ENCODE results near the gene MUC20. TPM values are rescaled to one million over a fixed set of nuclear protein-coding genes. Genes with fewer than 3 reads are reported as not detected.

The MUC20 gene
- polyA plus RNA-seq, 1 experiment, result 0.48 TPM

DNA sequence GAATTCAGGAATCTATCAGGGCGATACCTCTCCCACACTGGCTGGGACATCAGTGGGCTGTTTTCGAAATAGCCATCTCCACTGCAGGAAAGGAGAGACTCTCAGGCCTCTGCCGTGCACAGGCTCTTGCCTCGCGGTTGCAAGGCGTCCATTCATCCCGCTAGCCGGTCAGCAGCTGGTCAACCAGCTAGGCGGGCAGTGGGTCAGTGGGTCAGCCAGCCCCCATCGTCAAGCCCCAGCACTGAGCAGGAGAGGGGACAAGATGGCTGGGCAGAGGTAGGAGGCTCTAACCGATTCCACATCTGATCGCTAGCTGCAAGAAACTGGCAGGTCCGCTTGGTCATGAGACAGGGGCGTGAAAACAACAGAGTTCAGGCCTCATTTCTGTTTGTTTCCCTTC, 45.9 kb downstream of the MUC20 start:
- TF ChIP-seq CTCF (IDR thresholded peaks at IDR 0.05; ENCODE audit: insufficient read depth, low read depth, low read length), result no peak
- DNase-seq (ENCODE audit: low read depth), result no peak
- ChIA-PET POLR2A (no interaction called here), CTCF (no interaction called here)
- no peaks in the 10 kb centered on the region for H3K36me3 ChIP-seq (ENCODE audit: control insufficient read depth, insufficient read depth, low read length)
- H3K4me3 ChIP-seq (ENCODE audit: low read depth, low read length), result no peak overlapping the region
- H3K27me3 ChIP-seq (ENCODE audit: control insufficient read depth, insufficient read depth, low read length), result no peaks in the 10 kb centered on the region

DNA sequence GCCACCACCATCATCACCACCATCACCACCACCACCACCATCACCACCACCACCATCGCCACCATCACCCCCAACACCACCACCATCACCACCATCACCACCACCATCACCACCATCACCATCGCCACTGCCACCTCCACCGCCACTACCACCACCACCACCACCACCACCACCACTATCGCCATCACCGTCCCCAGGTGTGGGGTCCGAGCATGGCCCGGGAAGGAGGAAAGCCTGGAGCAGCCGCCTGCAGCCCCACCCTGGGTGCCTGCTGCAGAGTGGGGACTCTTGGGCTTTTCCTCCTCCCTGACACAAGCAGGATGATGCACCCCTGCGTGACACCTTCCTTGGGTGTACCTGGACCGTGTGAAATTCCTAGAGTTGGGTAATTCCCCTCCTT, 47.0 kb downstream of the MUC20 start:
- no peak for DNase-seq (ENCODE audit: low read depth)
- ChIA-PET POLR2A (no interaction called here), CTCF (no interaction called here)
- TF ChIP-seq CTCF (IDR thresholded peaks at IDR 0.05; ENCODE audit: insufficient read depth, low read depth, low read length), result no peak
- no peak overlapping the region for H3K4me3 ChIP-seq (ENCODE audit: low read depth, low read length)
- H3K27me3 ChIP-seq (ENCODE audit: control insufficient read depth, insufficient read depth, low read length), result no peaks in the 10 kb centered on the region
- H3K36me3 ChIP-seq (ENCODE audit: control insufficient read depth, insufficient read depth, low read length), result no peaks in the 10 kb centered on the region

GRCh38 chr3:195768414-195768813, 47.6 kb downstream of the MUC20 start:
- ChIA-PET CTCF (no interaction called here), POLR2A (no interaction called here)
- DNase-seq (ENCODE audit: low read depth), result no peak

GRCh38 chr3:195768831-195769303, 48.1 kb downstream of the MUC20 start:
- ChIA-PET CTCF (no interaction called here), POLR2A (no interaction called here)
- H3K27me3 ChIP-seq (ENCODE audit: control insufficient read depth, insufficient read depth, low read length), result no peaks in the 10 kb centered on the region
- no peak for DNase-seq (ENCODE audit: low read depth)
- no peak overlapping the region for H3K4me3 ChIP-seq (ENCODE audit: low read depth, low read length)
- H3K36me3 ChIP-seq (ENCODE audit: control insufficient read depth, insufficient read depth, low read length), result no peaks in the 10 kb centered on the region
- TF ChIP-seq CTCF (IDR thresholded peaks at IDR 0.05; ENCODE audit: insufficient read depth, low read depth, low read length), result no peak

More at GRCh38 chr3:195768414-195768813, 47.6 kb downstream of the MUC20 start:
- no peak for TF ChIP-seq CTCF (IDR thresholded peaks at IDR 0.05; ENCODE audit: insufficient read depth, low read depth, low read length)
- Histone ChIP-seq H3K27me3 (ENCODE audit: control insufficient read depth, insufficient read depth, low read length) (no peaks in the 10 kb centered on the region), H3K36me3 (ENCODE audit: control insufficient read depth, insufficient read depth, low read length) (no peaks in the 10 kb centered on the region), H3K4me3 (ENCODE audit: low read depth, low read length) (no peak overlapping the region)

GRCh38 chr3:195769551-195769950, 48.8 kb downstream of the MUC20 start:
- no peak for TF ChIP-seq CTCF (IDR thresholded peaks at IDR 0.05; ENCODE audit: insufficient read depth, low read depth, low read length)
- CTCF ChIA-PET, result no interaction called here
- Histone ChIP-seq H3K27me3 (ENCODE audit: control insufficient read depth, insufficient read depth, low read length) (no peaks in the 10 kb centered on the region), H3K4me3 (ENCODE audit: low read depth, low read length) (no peak overlapping the region), H3K36me3 (ENCODE audit: control insufficient read depth, insufficient read depth, low read length) (no peaks in the 10 kb centered on the region)
- no peak for DNase-seq (ENCODE audit: low read depth)
- POLR2A ChIA-PET, result no interaction called here

All from BJ (cell line).